ENCODE data around the gene GAGE10. TPM values are rescaled to one million over a fixed set of nuclear protein-coding genes. Genes with fewer than 3 reads are reported as not detected.
A peak's percentile ranks its signal among the peaks of the same experiment; 100 is the strongest.

GAGE10 gene
- total and polyA plus RNA-seq, 9 of the 15 experiments (the other 6 are each of a cell fraction or from before 2014, with no cell fraction given): 0.80 to 3.1 (median 0.96) TPM; not detected in 4

GRCh38 chrX:49269010-49269766 lies 34.3 kb upstream of the GAGE10 start (continued):
- TF ChIP-seq MGA (IDR thresholded peaks at IDR 0.05) (peak; percentile 57), HDAC6 (IDR thresholded peaks at IDR 0.05; ENCODE audit: low read depth, low read length) (no peak), ZNF507 (tag; conservative IDR thresholded peaks at IDR 0.05) (no peak), ZNF696 (CRISPR knock-in tag; conservative IDR thresholded peaks at IDR 0.05) (no peak), ELF4 (CRISPR knock-in tag; IDR thresholded peaks at IDR 0.05) (no peak), MITF (IDR thresholded peaks at IDR 0.05) (no peak), GABPA (tag; conservative IDR thresholded peaks at IDR 0.05; ENCODE audit: low read depth) (no peak), MLLT1 (IDR thresholded peaks at IDR 0.05) (peak in 1 of 2 experiments; percentile 89; a peak in 3 of 4 replicates), TAF15 (IDR thresholded peaks at IDR 0.05; ENCODE audit: low read depth, low read length) (no peak), U2AF2 (optimal IDR thresholded peaks at IDR 0.05; ENCODE audit: low read depth, low read length) (no peak), ZNF140 (CRISPR knock-in tag; IDR thresholded peaks at IDR 0.05) (no peak)
